Fibroblast of the aortic adventitia (primary cell): ENCODE measurements around the gene RBKS. TPM values are rescaled to one million over a fixed set of nuclear protein-coding genes. Genes with fewer than 3 reads are reported as not detected.

ENCODE experiments used
- DNase-seq: peaks from one replicate; pipeline ENCODE4 v3.0.0-alpha.2; 2010; ENCODE audit warnings: low read depth
- H3K4me3 ChIP-seq: 2 replicates; pipeline ENCODE4 v1.5.1; 2011; ENCODE audit warnings: low read depth, mild to moderate bottlenecking, control low read depth, low read length, moderate library complexity
- total RNA-seq: library from RNA; depleted of rRNA; stranded (reverse); fragments of >200 nt; gene quantifications from 2 replicates; pipeline ENCODE4 v1.2.3, GENCODE V29; 2012; ENCODE audit warnings: low replicate concordance
- TF ChIP-seq, protein P1 (sequence below): IDR thresholded peaks from 2 replicates; pipeline ENCODE4 v1.5.1; 2011; ENCODE audit warnings: mild to moderate bottlenecking, low read length, control low read depth, inconsistent platforms; ENCODE audit not compliant: insufficient read depth

RBKS gene
- total RNA-seq, 1 donor = 1.4 TPM

- DNase-seq = peak; percentile 60
- no peak overlapping the region for H3K4me3 ChIP-seq
- TF ChIP-seq, protein P1, sequence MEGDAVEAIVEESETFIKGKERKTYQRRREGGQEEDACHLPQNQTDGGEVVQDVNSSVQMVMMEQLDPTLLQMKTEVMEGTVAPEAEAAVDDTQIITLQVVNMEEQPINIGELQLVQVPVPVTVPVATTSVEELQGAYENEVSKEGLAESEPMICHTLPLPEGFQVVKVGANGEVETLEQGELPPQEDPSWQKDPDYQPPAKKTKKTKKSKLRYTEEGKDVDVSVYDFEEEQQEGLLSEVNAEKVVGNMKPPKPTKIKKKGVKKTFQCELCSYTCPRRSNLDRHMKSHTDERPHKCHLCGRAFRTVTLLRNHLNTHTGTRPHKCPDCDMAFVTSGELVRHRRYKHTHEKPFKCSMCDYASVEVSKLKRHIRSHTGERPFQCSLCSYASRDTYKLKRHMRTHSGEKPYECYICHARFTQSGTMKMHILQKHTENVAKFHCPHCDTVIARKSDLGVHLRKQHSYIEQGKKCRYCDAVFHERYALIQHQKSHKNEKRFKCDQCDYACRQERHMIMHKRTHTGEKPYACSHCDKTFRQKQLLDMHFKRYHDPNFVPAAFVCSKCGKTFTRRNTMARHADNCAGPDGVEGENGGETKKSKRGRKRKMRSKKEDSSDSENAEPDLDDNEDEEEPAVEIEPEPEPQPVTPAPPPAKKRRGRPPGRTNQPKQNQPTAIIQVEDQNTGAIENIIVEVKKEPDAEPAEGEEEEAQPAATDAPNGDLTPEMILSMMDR = no peak
Measured at GRCh38 chr2:27792759-27793158, 97.4 kb downstream of the RBKS start.

DNA sequence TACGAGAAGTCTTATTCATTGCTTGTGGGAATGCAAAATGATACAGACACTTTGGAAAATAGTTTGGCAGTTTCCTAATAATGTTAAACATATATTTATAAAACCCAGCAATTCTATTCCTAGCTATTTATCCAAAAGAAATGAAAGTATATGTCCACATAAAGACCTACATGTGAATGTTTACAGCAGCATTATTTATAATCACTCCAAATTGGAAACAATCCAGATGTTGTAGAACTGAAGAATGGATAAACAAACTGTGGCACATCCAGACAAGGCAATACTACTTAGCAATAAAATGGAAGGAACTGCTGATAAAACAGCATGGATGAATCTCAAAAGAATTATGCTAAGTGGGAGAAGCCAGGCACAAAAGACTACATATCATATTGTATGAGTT lies 99.4 kb downstream of the RBKS start:
- no peak overlapping the region for H3K4me3 ChIP-seq
- TF ChIP-seq, protein P1 = no peak
- no peak for DNase-seq

DNA sequence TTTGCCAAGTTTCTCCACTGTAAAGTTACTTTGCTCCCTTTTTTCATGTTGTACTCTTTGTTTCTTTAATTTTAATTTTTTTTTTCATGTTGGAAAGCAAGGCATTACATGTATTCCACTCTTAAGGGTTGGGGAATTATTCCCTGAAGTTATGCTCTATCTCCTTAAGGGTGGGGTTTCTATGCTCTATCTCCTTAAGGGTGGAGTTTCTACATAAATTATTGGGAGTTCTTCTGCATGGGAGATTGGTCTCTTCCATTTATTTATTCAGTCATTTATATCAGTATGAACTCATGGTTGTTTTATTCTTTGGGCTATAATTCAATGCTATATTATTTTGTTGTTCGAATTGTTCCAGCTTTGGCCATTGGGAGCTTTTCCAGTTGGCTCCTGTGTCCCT lies 107.5 kb downstream of the RBKS start:
- TF ChIP-seq, protein P1 = no peak
- DNase-seq = no peak
- H3K4me3 ChIP-seq = no peak overlapping the region

DNA sequence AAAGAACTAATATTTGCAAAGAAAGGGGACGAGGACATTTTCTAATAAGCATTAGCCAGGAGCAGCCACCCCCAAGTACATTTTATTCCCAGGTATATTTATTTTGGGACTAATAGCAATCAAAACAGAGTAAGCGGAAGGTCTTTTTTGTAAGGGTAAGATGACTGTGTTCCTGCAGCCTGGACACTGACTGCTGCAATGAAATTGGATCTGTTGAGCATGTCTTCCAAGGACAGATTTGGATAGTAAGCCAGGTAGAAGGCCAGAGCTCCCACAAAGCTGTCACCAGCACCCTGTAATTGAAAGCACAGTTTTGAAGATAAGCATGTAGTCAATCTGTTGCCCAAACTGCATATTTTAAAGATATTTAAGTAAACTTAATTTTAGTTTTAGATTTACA lies 108.7 kb downstream of the RBKS start:
- no peak overlapping the region for H3K4me3 ChIP-seq
- no peak for DNase-seq
- TF ChIP-seq, protein P1 = no peak

DNA sequence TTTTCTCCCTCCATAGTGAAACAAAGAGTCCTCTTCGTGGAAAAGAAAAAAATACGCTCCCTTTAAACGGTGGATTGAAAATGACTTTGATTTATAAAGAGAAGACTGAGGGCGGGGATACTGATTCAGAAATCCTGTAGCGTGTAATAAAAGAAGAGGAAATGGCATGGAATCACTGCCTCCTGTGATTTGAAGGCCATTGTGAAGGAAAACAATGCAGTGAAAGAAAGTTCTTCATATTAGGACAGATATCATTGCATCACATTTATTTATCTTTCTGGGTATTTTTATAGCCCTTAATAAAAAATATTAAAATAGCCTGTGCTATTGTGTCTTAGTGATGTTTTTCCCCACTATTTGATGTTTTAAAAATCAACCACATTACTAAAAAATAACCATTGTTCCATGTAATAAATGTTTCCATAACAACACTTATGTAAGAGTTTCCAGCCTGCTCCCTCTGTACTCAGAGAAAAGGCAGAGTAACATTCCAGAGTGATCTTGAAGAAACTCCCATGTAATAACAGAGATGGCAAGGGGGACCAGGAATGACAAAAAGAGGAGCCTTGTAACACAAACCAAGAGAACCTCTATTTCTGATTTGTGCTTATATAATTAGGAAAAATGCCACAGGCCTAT lies 110.7 kb downstream of the RBKS start:
- H3K4me3 ChIP-seq = no peak overlapping the region
- TF ChIP-seq, protein P1 = no peak
- peak; percentile 62 for DNase-seq

DNA sequence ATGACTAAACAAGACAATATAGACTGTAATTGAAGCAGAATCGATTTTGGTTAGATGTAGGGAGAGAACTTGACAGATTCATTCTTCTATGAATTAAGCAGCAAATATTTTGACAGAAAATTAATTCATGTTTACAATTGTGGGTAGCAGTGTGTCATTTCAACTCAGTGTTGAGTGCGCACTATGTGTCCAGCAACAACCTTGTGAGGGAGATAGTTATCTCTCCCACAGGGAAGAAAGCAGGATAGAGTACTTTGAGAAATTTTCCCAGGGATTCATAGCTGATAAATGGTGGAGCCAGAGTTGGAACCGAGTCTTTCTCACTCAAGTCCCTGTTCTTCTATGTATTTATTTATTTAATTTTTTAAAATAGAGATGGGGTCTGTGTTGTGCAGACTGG lies 113.5 kb downstream of the RBKS start:
- TF ChIP-seq, protein P1 = no peak
- no peak for DNase-seq
- H3K4me3 ChIP-seq = no peak overlapping the region

DNA sequence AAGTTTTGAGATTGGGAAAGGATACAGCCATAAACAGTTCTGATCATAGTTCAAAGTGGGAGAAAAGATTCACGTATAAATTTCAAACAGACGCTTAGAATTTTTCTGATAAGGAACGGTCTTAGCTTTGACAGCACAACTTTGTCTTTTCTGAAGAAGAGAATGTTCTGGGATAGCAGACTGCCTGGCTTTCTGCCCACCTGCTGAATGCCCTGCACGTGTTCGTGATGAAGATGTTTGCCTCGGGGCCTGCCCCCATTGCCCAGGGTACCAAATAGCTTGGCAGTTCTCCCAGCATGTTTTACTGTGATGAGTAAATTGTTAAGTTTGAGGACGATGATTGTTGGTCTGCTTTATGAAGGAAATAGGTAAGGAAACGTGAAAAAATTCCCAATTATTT lies 114.1 kb downstream of the RBKS start:
- DNase-seq = no peak
- H3K4me3 ChIP-seq = no peak overlapping the region

More for the DNA sequence above, 114.1 kb downstream of the RBKS start:
- TF ChIP-seq, protein P1 = no peak
